ENCODE results near the gene CUEDC1. TPM values are rescaled to one million over a fixed set of nuclear protein-coding genes. Genes with fewer than 3 reads are reported as not detected.
"Not testable (repeated sequence)": the region's sequence is repeated elsewhere in the genome, so short reads cannot be mapped to it uniquely, and the experiment has no call there.

Gene CUEDC1
- total RNA-seq, 1 experiment from 2014 or later = 27.5 TPM

- POLR2A ChIA-PET = no interaction called here
- Mint-ChIP-seq H3K27ac (ENCODE audit: unreplicated experiment) (no peak overlapping the region), H3K9me3 (ENCODE audit: unreplicated experiment) (no peaks in the 10 kb centered on the region), H3K4me1 (ENCODE audit: low read depth, unreplicated experiment) (peaks cover 8% of the 10 kb centered on the region), H3K36me3 (ENCODE audit: insufficient read depth, unreplicated experiment) (no peaks in the 10 kb centered on the region), H3K4me3 (ENCODE audit: unreplicated experiment) (no peak overlapping the region), H3K27me3 (ENCODE audit: insufficient read depth, unreplicated experiment) (no peaks in the 10 kb centered on the region)
- Histone ChIP-seq H3K4me3 (ENCODE audit: low read depth, low read length) (no peak overlapping the region), H3K4me1 (peaks cover 7% of the 10 kb centered on the region; the same call in 1 of the 2 replicates), H3K9me3 (no peaks in the 10 kb centered on the region), H3K27me3 (replicated peaks; ENCODE audit: control insufficient read depth, insufficient read depth, low read length) (no peaks in the 10 kb centered on the region), H3K36me3 (ENCODE audit: control insufficient read depth, insufficient read depth, low read length) (no peaks in the 10 kb centered on the region)
- DNase-seq = no peak
- CTCF ChIA-PET = interaction anchor here (0.6 kb wide), 1 partner anchor 96 kb away, joined by 3 read pairs; no protein-coding TSS in a partner anchor
- intact Hi-C loops (cut with micrococcal nuclease; ENCODE audit: unreplicated experiment) = no loop called here
- no TSS peak for BruUV-seq (replicated peaks)
- TF ChIP-seq CTCF (IDR thresholded peaks at IDR 0.05; ENCODE audit: insufficient read depth in 1 of 2, low read depth in 1 of 2, low read length in 1 of 2, severe bottlenecking in 1 of 2, unreplicated experiment in 1 of 2) = no peak
Measured at GRCh38 chr17:57963149-57963511, 7.9 kb upstream of the CUEDC1 start.

DNA sequence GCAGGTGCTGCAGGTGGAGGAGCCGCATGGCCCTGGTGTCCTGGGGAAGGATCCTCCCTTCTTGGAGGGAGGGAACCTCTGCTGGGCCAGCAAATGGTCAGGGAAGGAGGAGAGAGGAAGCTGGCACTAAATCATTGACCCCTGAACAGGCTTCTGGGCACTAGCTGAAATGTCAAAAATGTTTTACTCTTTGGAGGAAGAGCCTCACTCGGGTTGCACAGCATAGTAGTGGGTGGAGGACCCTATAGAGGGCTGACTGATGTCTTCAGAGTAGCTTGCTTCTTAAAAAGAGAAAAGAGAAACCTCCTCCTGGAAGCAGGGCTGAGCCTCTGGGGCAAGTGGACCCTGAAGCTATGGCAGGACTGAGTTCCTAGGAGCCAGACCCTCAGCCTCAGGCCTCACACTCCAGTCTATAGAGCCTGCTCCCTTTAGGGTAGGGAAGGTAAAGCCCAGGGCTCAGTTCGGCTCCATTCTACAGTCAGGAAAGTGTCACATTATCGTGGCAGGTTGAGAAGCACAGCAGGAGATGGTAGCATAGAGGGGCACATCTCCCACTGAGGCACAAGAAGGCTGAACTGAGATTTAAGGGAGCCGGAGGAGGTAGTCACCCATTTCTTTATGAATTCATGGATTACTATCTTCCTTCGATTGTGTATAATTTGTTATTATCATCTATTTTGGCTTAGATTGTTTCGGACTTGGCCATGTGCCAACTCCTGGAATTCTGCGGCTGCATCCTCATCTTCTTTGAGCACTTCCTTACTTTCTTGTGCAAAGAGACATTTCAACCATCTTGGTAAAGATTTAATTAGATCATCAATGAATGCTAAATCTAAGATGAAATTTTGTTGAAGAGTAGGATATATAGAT, 7.3 kb upstream of the CUEDC1 start:
- H3K27me3 ChIP-seq (replicated peaks; ENCODE audit: control insufficient read depth, insufficient read depth, low read length) = no peaks in the 10 kb centered on the region
- no TSS peak for BruUV-seq (replicated peaks)
- H3K27me3 Mint-ChIP-seq (ENCODE audit: insufficient read depth, unreplicated experiment) = no peaks in the 10 kb centered on the region
- POLR2A ChIA-PET = no interaction called here
- no peaks in the 10 kb centered on the region for H3K9me3 Mint-ChIP-seq (ENCODE audit: unreplicated experiment)
- H3K4me1 Mint-ChIP-seq (ENCODE audit: low read depth, unreplicated experiment) = peaks cover 11% of the 10 kb centered on the region
- H3K36me3 Mint-ChIP-seq (ENCODE audit: insufficient read depth, unreplicated experiment) = no peaks in the 10 kb centered on the region
- H3K4me3 ChIP-seq (ENCODE audit: low read depth, low read length) = no peak overlapping the region
- peak in 1 of 2 experiments; percentile 18 for DNase-seq
- CTCF ChIA-PET = no interaction called here
- no peak overlapping the region for H3K4me3 Mint-ChIP-seq (ENCODE audit: unreplicated experiment)
- peaks cover 7% of the 10 kb centered on the region; the same call in 1 of the 2 replicates for H3K4me1 ChIP-seq
- no peaks in the 10 kb centered on the region for H3K9me3 ChIP-seq
- no peak for TF ChIP-seq CTCF (IDR thresholded peaks at IDR 0.05; ENCODE audit: insufficient read depth in 1 of 2, low read depth in 1 of 2, low read length in 1 of 2, severe bottlenecking in 1 of 2, unreplicated experiment in 1 of 2)
- no peaks in the 10 kb centered on the region for H3K36me3 ChIP-seq (ENCODE audit: control insufficient read depth, insufficient read depth, low read length)
- intact Hi-C loops (cut with micrococcal nuclease; ENCODE audit: unreplicated experiment) = no loop called here
- no peak overlapping the region for H3K27ac Mint-ChIP-seq (ENCODE audit: unreplicated experiment)

- Histone ChIP-seq H3K4me3 (ENCODE audit: low read depth, low read length) (no peak overlapping the region), H3K27me3 (replicated peaks; ENCODE audit: control insufficient read depth, insufficient read depth, low read length) (no peaks in the 10 kb centered on the region), H3K4me1 (peaks cover 16% of the 10 kb centered on the region), H3K9me3 (no peaks in the 10 kb centered on the region), H3K36me3 (ENCODE audit: control insufficient read depth, insufficient read depth, low read length) (no peaks in the 10 kb centered on the region)
- no peak for TF ChIP-seq CTCF (IDR thresholded peaks at IDR 0.05; ENCODE audit: insufficient read depth in 1 of 2, low read depth in 1 of 2, low read length in 1 of 2, severe bottlenecking in 1 of 2, unreplicated experiment in 1 of 2)
- ChIA-PET POLR2A (interaction anchor here (0.6 kb wide), 1 partner anchor 1668 kb away, joined by 16 read pairs; no protein-coding TSS in a partner anchor), CTCF (interaction anchor here (1.4 kb wide), 1 partner anchor 22 kb away, joined by 3 read pairs; no protein-coding TSS in a partner anchor)
- no peak overlapping the region for H3K4me3 Mint-ChIP-seq (ENCODE audit: unreplicated experiment)
- no peak overlapping the region for H3K27ac Mint-ChIP-seq (ENCODE audit: unreplicated experiment)
- no peaks in the 10 kb centered on the region for H3K36me3 Mint-ChIP-seq (ENCODE audit: insufficient read depth, unreplicated experiment)
- peaks cover 15% of the 10 kb centered on the region for H3K4me1 Mint-ChIP-seq (ENCODE audit: low read depth, unreplicated experiment)
- no peaks in the 10 kb centered on the region for H3K9me3 Mint-ChIP-seq (ENCODE audit: unreplicated experiment)
- H3K27me3 Mint-ChIP-seq (ENCODE audit: insufficient read depth, unreplicated experiment) = no peaks in the 10 kb centered on the region
- intact Hi-C loops (cut with micrococcal nuclease; ENCODE audit: unreplicated experiment) = no loop called here
- DNase-seq = peak in 1 of 2 experiments; percentile 10
- no TSS peak for BruUV-seq (replicated peaks)
Measured at GRCh38 chr17:57959929-57960328, 4.7 kb upstream of the CUEDC1 start.

GRCh38 chr17:57958391-57958790, 3.2 kb upstream of the CUEDC1 start:
- CTCF ChIA-PET; H3K9me3 Mint-ChIP-seq (ENCODE audit: unreplicated experiment); H3K36me3 ChIP-seq (ENCODE audit: control insufficient read depth, insufficient read depth, low read length); BruUV-seq (replicated peaks); H3K4me3 Mint-ChIP-seq (ENCODE audit: unreplicated experiment); H3K27me3 Mint-ChIP-seq (ENCODE audit: insufficient read depth, unreplicated experiment); H3K36me3 Mint-ChIP-seq (ENCODE audit: insufficient read depth, unreplicated experiment); intact Hi-C loops (cut with micrococcal nuclease; ENCODE audit: unreplicated experiment); H3K27ac Mint-ChIP-seq (ENCODE audit: unreplicated experiment); H3K4me3 ChIP-seq (ENCODE audit: low read depth, low read length); POLR2A ChIA-PET; H3K9me3 ChIP-seq; H3K27me3 ChIP-seq (replicated peaks; ENCODE audit: control insufficient read depth, insufficient read depth, low read length): not testable (repeated sequence)
- H3K4me1 ChIP-seq = peaks cover 26% of the 10 kb centered on the region
- H3K4me1 Mint-ChIP-seq (ENCODE audit: low read depth, unreplicated experiment) = peaks cover 22% of the 10 kb centered on the region
- DNase-seq = peak in 1 of 2 experiments; percentile 1

Measured in Caco-2 (cell line).